HepG2 (cell line): Measurements from ENCODE around the gene CHST11. TPM values are rescaled to one million over a fixed set of nuclear protein-coding genes. Genes with fewer than 3 reads are reported as not detected.

Experiments
- ATAC-seq: fragments of 200-7000 bp; cut with Tn5 transposase; 3 replicates; pipeline ENCODE4 v1.9.1; 2020; ENCODE audit warnings: mild to moderate bottlenecking, moderate library complexity
- BruUV-seq: library from RNA; stranded (reverse); fragments of 400-500 nt; replicated peaks from 2 replicates; lab custom pipeline; 2021; lab: Mats Ljungman, UMichigan
- CTCF ChIA-PET: fragments of 300-600 bp; formaldehyde crosslinking; extraction: SDS; loops from one replicate; lab custom pipeline; 2021; ENCODE audit warnings: low total read pairs, inconsistent platforms, low intra/inter-chr PET ratio; lab: Yijun Ruan, JAX
- POLR2A ChIA-PET: fragments of 350-600 bp; sonication (Branson Sonifier 250); formaldehyde crosslinking; loops from one replicate; lab custom pipeline; 2020; ENCODE audit warnings: antibody characterized with exemption, inconsistent platforms; lab: Yijun Ruan, JAX
- DNase-seq: peaks from one replicate; pipeline ENCODE4 v3.0.0-alpha.2; 2015; ENCODE audit warnings: low spot score
- FAIRE-seq: peaks from 3 replicates; lab custom pipeline; 2011; peaks lifted over from hg19 to GRCh38; lab: Jason Lieb, UNC
- H2AFZ ChIP-seq: one replicate; pipeline ENCODE4 v1.6.1; 2011; ENCODE audit warnings: low read length, inconsistent platforms
- H3K27ac ChIP-seq: fragments of 300-600 bp; 3 replicates; pipeline ENCODE4 v1.8.0; 2011; ENCODE audit warnings: mixed run types, mild to moderate bottlenecking, mixed read lengths, low read length, inconsistent platforms; ENCODE audit not compliant: insufficient read depth; ENCODE audit errors: extremely low read length
- H3K27me3 ChIP-seq, 2 experiments: fragments of 200-600 bp in 1 of 2; 2 replicates in 1 of 2; 3 replicates in 1 of 2; pipeline versions ENCODE4 v1.6.0 to v1.8.0; 2011; ENCODE audit warnings: low read length in 2 of 2, mild to moderate bottlenecking in 2 of 2, moderate library complexity in 2 of 2, inconsistent platforms in 1 of 2; ENCODE audit not compliant: insufficient read depth in 2 of 2, control insufficient read depth in 1 of 2
- H3K36me3 ChIP-seq, 2 experiments: fragments of 200-600 bp in 1 of 2; replicated peaks in 1 of 2; 2 replicates in 1 of 2; 3 replicates in 1 of 2; pipeline versions ENCODE4 v1.5.1 to v1.8.0; 2011; ENCODE audit warnings: low read length in 2 of 2, inconsistent platforms in 1 of 2; ENCODE audit not compliant: insufficient read depth in 2 of 2, control insufficient read depth in 1 of 2
- H3K4me1 ChIP-seq: 2 replicates; pipeline ENCODE4 v1.5.1; 2012; ENCODE audit warnings: low read length, inconsistent platforms; ENCODE audit not compliant: insufficient read depth
- H3K4me2 ChIP-seq: 2 replicates; pipeline ENCODE4 v1.6.0; 2011; ENCODE audit warnings: low read depth, low read length, inconsistent platforms
- H3K4me3 ChIP-seq, 3 experiments: fragments of 200-600 bp in 1 of 3; sonication (generic), shearing (Covaris generic) in 1 of 3; replicated peaks in 1 of 3; 2 replicates each; pipeline ENCODE4 v1.5.1; 2011 to 2016; ENCODE audit warnings: low read length in 3 of 3, inconsistent platforms in 2 of 3, low read depth in 2 of 3, mild to moderate bottlenecking in 2 of 3, control low read depth in 1 of 3, mixed read lengths in 1 of 3; ENCODE audit not compliant: insufficient read depth in 1 of 3
- H3K79me2 ChIP-seq: one replicate; pipeline ENCODE4 v1.6.1; 2011; ENCODE audit warnings: low read length, inconsistent platforms; ENCODE audit not compliant: insufficient read depth
- H3K9ac ChIP-seq: 2 replicates; pipeline ENCODE4 v1.6.0; 2011; ENCODE audit warnings: mild to moderate bottlenecking, low read depth, low read length, inconsistent platforms; ENCODE audit not compliant: insufficient read depth
- H3K9me3 ChIP-seq: 2 replicates; pipeline ENCODE4 v1.5.1; 2012; ENCODE audit warnings: mild to moderate bottlenecking, low read length
- H4K20me1 ChIP-seq: 2 replicates; pipeline ENCODE4 v1.6.0; 2011; ENCODE audit warnings: inconsistent platforms, mild to moderate bottlenecking, low read length, moderate library complexity; ENCODE audit not compliant: insufficient read depth
- FOSL2 ChIP-seq: sonication (generic); formaldehyde crosslinking; IDR thresholded peaks from 2 replicates; pipeline ENCODE4 v1.4.0; 2020; ENCODE audit warnings: missing genetic modification reagents
- GMEB2 ChIP-seq: IDR thresholded peaks from 2 replicates; pipeline ENCODE4 v1.6.1; 2016; ENCODE audit warnings: missing biosample characterization, missing genetic modification reagents, low read depth
- HNRNPLL ChIP-seq: fragments of 200-400 bp; formaldehyde crosslinking; IDR thresholded peaks from 2 replicates; pipeline ENCODE4 v1.6.1; 2017; ENCODE audit warnings: mild to moderate bottlenecking, low read depth, low read length; ENCODE audit not compliant: poor library complexity, severe bottlenecking
- MIER2 ChIP-seq: IDR thresholded peaks from 2 replicates; pipeline ENCODE4 v1.6.1; 2016; ENCODE audit warnings: missing biosample characterization, missing genetic modification reagents
- RBM22 ChIP-seq: fragments of 200-400 bp; formaldehyde crosslinking; optimal IDR thresholded peaks from 2 replicates; pipeline ENCODE3; 2017; ENCODE audit warnings: mild to moderate bottlenecking, low read length, moderate library complexity
- THAP7 ChIP-seq: sonication (generic); formaldehyde crosslinking; IDR thresholded peaks from 2 replicates; pipeline ENCODE4 v1.8.1; 2023; ENCODE audit warnings: mild to moderate bottlenecking, missing genetic modification reagents
- TP53 ChIP-seq: sonication (generic); formaldehyde crosslinking; conservative IDR thresholded peaks from 2 replicates; pipeline ENCODE4 v1.4.0; 2020; ENCODE audit warnings: missing genetic modification reagents
- ZBTB14 ChIP-seq: sonication (generic); formaldehyde crosslinking; IDR thresholded peaks from 2 replicates; pipeline ENCODE4 v1.4.0; 2020; ENCODE audit warnings: missing genetic modification reagents
- ZNF737 ChIP-seq: sonication (generic); formaldehyde crosslinking; IDR thresholded peaks from 2 replicates; pipeline ENCODE4 v1.5.0; 2020; ENCODE audit warnings: missing genetic modification reagents, mild to moderate bottlenecking, borderline replicate concordance
- WGBS: methylation state at CpG from one replicate; pipeline ENCODE4 v1.1.6; 2017; ENCODE audit warnings: low lambda C conversion rate; 5-methylcytosine and 5-hydroxymethylcytosine counted together
- in situ Hi-C: cut with HindIII; loops from 2 replicates; pipeline ENCODE4 v1.10.0; 2017; ENCODE audit warnings: low pct_unique_long_range_greater_than_20kb; ENCODE audit not compliant: extremely low pct_ligation_motif_present
- intact Hi-C: fragments of 100-400 bp; cut with micrococcal nuclease; formaldehyde crosslinking; loops from one replicate; pipeline ENCODE4 v1.10.0; 2022; ENCODE audit not compliant: unreplicated experiment
- polyA plus RNA-seq, 8 experiments: library from polyadenylated mRNA; depleted of rRNA in 3 of 8; stranded (reverse) in 7 of 8; unstranded in 1 of 8; fragments of >200 nt; fragmentation: Illumina TruSeq in 4 of 8; extraction: Trizol in 4 of 8; gene quantifications; 2 replicates each; pipeline versions ENCODE4 v1.2.1 to v1.2.3, GENCODE V29; 2011 to 2016; ENCODE audit warnings: low read depth in 4 of 8, missing spikeins in 1 of 8, mixed read lengths in 1 of 8; ENCODE audit not compliant: insufficient read depth in 1 of 8
- total RNA-seq, 5 experiments: library from RNA; depleted of rRNA; stranded (reverse); fragments of >200 nt; fragmentation: Illumina TruSeq; extraction: Trizol; gene quantifications; 2 replicates each; pipeline ENCODE4 v1.2.3, GENCODE V29; 2016; ENCODE audit warnings: low read depth in 1 of 5
- TF ChIP-seq, protein P1 (sequence below): sonication (generic); formaldehyde crosslinking; IDR thresholded peaks from 2 replicates; pipeline ENCODE4 v1.8.0; 2022; ENCODE audit warnings: missing genetic modification reagents, mild to moderate bottlenecking, moderate library complexity, borderline replicate concordance

The CHST11 gene
- total and polyA plus RNA-seq, 2 of the 13 experiments (the other 11 are each of a cell fraction or from before 2014, with no cell fraction given) = 0.15 TPM; not detected in 1

DNA sequence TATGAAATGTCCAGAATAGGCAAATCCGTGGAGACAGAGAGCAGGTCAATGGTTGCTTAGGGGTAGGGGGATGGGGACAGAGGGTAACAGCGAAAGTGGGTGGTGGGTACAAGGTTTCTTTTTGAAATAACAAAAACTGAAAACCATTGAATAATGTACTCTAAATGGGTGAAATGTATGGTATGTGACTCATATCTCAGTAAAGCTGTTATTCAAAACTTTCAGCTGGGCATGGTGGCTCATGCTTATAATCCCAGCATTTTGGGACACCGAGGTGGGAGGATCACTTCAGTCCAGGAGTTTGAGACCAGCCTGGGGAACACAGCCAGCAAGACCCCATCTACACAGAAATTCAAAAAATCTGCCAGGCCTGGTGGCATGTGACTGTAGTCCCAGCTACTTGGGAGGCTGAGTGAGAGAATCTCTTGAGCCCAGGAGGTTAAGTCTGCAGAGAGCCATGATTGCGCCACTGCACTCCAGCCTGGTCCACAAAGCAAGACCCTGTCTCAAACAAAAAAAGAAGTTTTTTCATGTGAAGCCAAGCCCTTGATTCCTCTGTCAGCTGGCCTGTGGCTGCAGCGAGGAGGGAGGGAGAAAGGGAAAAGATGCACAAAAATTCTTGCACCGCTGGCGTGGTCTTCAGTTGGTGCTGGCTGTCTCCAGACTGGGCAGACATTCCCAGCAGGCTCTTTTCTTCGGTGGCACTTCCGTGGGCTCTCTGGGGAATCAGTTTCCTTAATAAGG lies 253.1 kb downstream of the CHST11 start:
- no peak overlapping the region for H3K4me3 ChIP-seq
- POLR2A ChIA-PET = no interaction called here
- no peak for DNase-seq
- intact Hi-C loops (no loop called here), in situ Hi-C loops (no loop called here)
- H3K9me3 ChIP-seq = no peaks in the 10 kb centered on the region
- H3K27me3 ChIP-seq = peaks cover 9 to 48% of the 10 kb centered on the region in 2 experiments; a peak in 4 of 5 replicates
- H3K9ac ChIP-seq = no peak overlapping the region
- TF ChIP-seq MIER2 (CRISPR knock-in tag) = no peak
- TF ChIP-seq RBM22 = no peak
- TF ChIP-seq TP53 = no peak
- TF ChIP-seq ZBTB14 = no peak
- TF ChIP-seq, all 625 proteins: peak for 0
- no peaks in the 10 kb centered on the region for H3K4me1 ChIP-seq
- 12% methylated on average over 7 of the region's 9 CpGs for WGBS
- no TSS peak for BruUV-seq
- no peaks in the 10 kb centered on the region for H4K20me1 ChIP-seq
- H3K27ac ChIP-seq = no peak overlapping the region
- H3K4me2 ChIP-seq = no peak overlapping the region
- H2AFZ ChIP-seq = no peak overlapping the region
- CTCF ChIA-PET = no interaction called here
- no peaks in the 10 kb centered on the region for H3K79me2 ChIP-seq
- H3K36me3 ChIP-seq = no peaks in the 10 kb centered on the region
- FAIRE-seq (no peak), ATAC-seq (no peak)

- ATAC-seq (no peak), DNase-seq (no peak), FAIRE-seq (no peak)
- intact Hi-C loops (no loop called here), in situ Hi-C loops (no loop called here)
- Histone ChIP-seq H3K9me3 (no peaks in the 10 kb centered on the region), H3K79me2 (no peaks in the 10 kb centered on the region), H3K27ac (no peak overlapping the region), H3K27me3 (peaks cover 9 to 43% of the 10 kb centered on the region in 2 experiments; a peak in 4 of 5 replicates), H3K4me2 (no peak overlapping the region), H3K4me3 (no peak overlapping the region), H3K4me1 (no peaks in the 10 kb centered on the region), H4K20me1 (no peaks in the 10 kb centered on the region), H3K36me3 (no peaks in the 10 kb centered on the region), H3K9ac (no peak overlapping the region), H2AFZ (no peak overlapping the region)
- WGBS = 7% methylated on average over 8 of the region's 8 CpGs
- TF ChIP-seq THAP7 (CRISPR knock-in tag) (no peak), ZNF737 (no peak), GMEB2 (no peak), FOSL2 (CRISPR knock-in tag) (no peak), HNRNPLL (no peak)
- TF ChIP-seq, protein P1, sequence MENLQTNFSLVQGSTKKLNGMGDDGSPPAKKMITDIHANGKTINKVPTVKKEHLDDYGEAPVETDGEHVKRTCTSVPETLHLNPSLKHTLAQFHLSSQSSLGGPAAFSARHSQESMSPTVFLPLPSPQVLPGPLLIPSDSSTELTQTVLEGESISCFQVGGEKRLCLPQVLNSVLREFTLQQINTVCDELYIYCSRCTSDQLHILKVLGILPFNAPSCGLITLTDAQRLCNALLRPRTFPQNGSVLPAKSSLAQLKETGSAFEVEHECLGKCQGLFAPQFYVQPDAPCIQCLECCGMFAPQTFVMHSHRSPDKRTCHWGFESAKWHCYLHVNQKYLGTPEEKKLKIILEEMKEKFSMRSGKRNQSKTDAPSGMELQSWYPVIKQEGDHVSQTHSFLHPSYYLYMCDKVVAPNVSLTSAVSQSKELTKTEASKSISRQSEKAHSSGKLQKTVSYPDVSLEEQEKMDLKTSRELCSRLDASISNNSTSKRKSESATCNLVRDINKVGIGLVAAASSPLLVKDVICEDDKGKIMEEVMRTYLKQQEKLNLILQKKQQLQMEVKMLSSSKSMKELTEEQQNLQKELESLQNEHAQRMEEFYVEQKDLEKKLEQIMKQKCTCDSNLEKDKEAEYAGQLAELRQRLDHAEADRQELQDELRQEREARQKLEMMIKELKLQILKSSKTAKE (CRISPR knock-in tag) = no peak
- ChIA-PET CTCF (no interaction called here), POLR2A (no interaction called here)
- BruUV-seq = no TSS peak
These were observed 254.4 kb downstream of the CHST11 start for GRCh38 chr12:104710940-104711689.
